Neural progenitor cell (in vitro differentiated cells): ENCODE measurements around the gene ADK. TPM values are rescaled to one million over a fixed set of nuclear protein-coding genes. Genes with fewer than 3 reads are reported as not detected.

Experiments
- DNase-seq: peaks from one replicate; pipeline ENCODE4 v3.0.0-alpha.2; 2016; ENCODE audit warnings: low spot score
- H2AFZ ChIP-seq: fragments of 200-600 bp; sonication (generic); replicated peaks from 2 replicates; pipeline ENCODE4 v1.6.1; 2016; ENCODE audit warnings: antibody characterized with exemption
- H3F3A ChIP-seq: fragments of 200-600 bp; sonication (generic); 2 replicates; pipeline ENCODE4 v1.6.1; 2016; ENCODE audit warnings: antibody characterized with exemption, low read depth
- H3K27ac ChIP-seq: fragments of 200-600 bp; sonication (generic); 2 replicates; pipeline ENCODE4 v1.5.1; 2016; ENCODE audit warnings: mild to moderate bottlenecking
- H3K27me3 ChIP-seq: fragments of 200-600 bp; sonication (generic); 2 replicates; pipeline ENCODE4 v1.6.1; 2016; ENCODE audit warnings: mild to moderate bottlenecking, moderate library complexity
- H3K36me3 ChIP-seq: fragments of 200-600 bp; sonication (generic); 2 replicates; pipeline ENCODE4 v1.5.1; 2016
- H3K4me1 ChIP-seq: fragments of 200-600 bp; sonication (generic); 2 replicates; pipeline ENCODE4 v1.6.1; 2016; ENCODE audit warnings: mixed run types
- H3K4me2 ChIP-seq: fragments of 200-600 bp; sonication (generic); 2 replicates; pipeline ENCODE4 v1.6.1; 2016
- H3K4me3 ChIP-seq: fragments of 200-600 bp; sonication (generic); 2 replicates; pipeline ENCODE4 v1.5.1; 2016
- H3K79me2 ChIP-seq: fragments of 200-600 bp; sonication (generic); 2 replicates; pipeline ENCODE4 v1.6.1; 2016; ENCODE audit warnings: low read depth
- H3K9ac ChIP-seq: fragments of 200-600 bp; sonication (generic); 2 replicates; pipeline ENCODE4 v1.6.1; 2016
- H3K9me3 ChIP-seq: fragments of 200-600 bp; sonication (generic); 2 replicates; pipeline ENCODE4 v1.5.1; 2016; ENCODE audit warnings: low read depth
- H4K20me1 ChIP-seq: fragments of 200-600 bp; sonication (generic); 2 replicates; pipeline ENCODE4 v1.6.1; 2016; ENCODE audit warnings: low read depth
- H3K27ac Mint-ChIP-seq: 3 replicates; pipeline ENCODE4 v1.8.0; 2021; ENCODE audit warnings: mixed read lengths
- H3K27me3 Mint-ChIP-seq: 2 replicates; pipeline ENCODE4 v1.8.0; 2022; ENCODE audit warnings: low read depth, mild to moderate bottlenecking, inconsistent platforms, moderate library complexity, mixed read lengths; ENCODE audit not compliant: insufficient read depth
- H3K36me3 Mint-ChIP-seq: 3 replicates; pipeline ENCODE4 v1.8.0; 2021; ENCODE audit warnings: mixed read lengths
- H3K4me1 Mint-ChIP-seq: 3 replicates; pipeline ENCODE4 v1.8.0; 2021; ENCODE audit warnings: mixed read lengths
- H3K4me3 Mint-ChIP-seq: 3 replicates; pipeline ENCODE4 v1.8.0; 2021; ENCODE audit warnings: mild to moderate bottlenecking, moderate library complexity, mixed read lengths
- H3K9me3 Mint-ChIP-seq: 3 replicates; pipeline ENCODE4 v1.8.0; 2020; ENCODE audit warnings: mixed read lengths
- EZH2 ChIP-seq: fragments of 200-600 bp; sonication (generic); IDR thresholded peaks from 2 replicates; pipeline ENCODE4 v1.6.1; 2017; ENCODE audit warnings: antibody characterized with exemption, mild to moderate bottlenecking, moderate library complexity
- EZH2phosphoT487 ChIP-seq: fragments of 200-600 bp; sonication (generic); IDR thresholded peaks from 2 replicates; pipeline ENCODE4 v1.6.1; 2017; ENCODE audit warnings: antibody characterized with exemption
- total RNA-seq: library from RNA; depleted of rRNA; stranded (reverse); fragments of >200 nt; gene quantifications from 2 replicates; pipeline ENCODE4 v1.2.3, GENCODE V29; 2015; ENCODE audit warnings: low replicate concordance
- TF ChIP-seq, protein P1 (sequence below): fragments of 200-600 bp; sonication (generic); IDR thresholded peaks from 2 replicates; pipeline ENCODE4 v1.5.1; 2017; ENCODE audit warnings: antibody characterized with exemption, mild to moderate bottlenecking

Gene ADK
- total RNA-seq, 1 donor from 2014 or later = 50.9 TPM

DNA sequence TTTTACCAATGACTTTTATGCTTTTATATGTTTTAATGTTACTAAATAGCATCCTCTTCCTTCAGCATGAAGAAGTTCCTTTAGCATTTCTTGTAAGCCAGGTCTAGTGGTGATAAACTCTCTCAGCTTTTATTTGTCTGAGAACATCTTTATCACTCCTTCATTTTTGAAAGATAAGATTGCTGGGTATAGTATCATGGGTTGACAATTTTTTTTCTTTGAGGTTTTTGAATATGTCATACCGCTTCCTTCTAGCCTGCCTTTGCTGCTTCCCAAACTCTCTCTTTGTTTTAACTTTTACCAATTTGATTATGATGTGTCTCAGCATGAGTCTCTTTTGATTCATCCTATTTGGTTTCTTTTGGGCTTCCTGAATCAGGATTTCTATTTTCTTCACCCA, 567.2 kb downstream of the ADK start:
- no peak for TF ChIP-seq EZH2phosphoT487
- no peak for TF ChIP-seq EZH2
- TF ChIP-seq, protein P1, sequence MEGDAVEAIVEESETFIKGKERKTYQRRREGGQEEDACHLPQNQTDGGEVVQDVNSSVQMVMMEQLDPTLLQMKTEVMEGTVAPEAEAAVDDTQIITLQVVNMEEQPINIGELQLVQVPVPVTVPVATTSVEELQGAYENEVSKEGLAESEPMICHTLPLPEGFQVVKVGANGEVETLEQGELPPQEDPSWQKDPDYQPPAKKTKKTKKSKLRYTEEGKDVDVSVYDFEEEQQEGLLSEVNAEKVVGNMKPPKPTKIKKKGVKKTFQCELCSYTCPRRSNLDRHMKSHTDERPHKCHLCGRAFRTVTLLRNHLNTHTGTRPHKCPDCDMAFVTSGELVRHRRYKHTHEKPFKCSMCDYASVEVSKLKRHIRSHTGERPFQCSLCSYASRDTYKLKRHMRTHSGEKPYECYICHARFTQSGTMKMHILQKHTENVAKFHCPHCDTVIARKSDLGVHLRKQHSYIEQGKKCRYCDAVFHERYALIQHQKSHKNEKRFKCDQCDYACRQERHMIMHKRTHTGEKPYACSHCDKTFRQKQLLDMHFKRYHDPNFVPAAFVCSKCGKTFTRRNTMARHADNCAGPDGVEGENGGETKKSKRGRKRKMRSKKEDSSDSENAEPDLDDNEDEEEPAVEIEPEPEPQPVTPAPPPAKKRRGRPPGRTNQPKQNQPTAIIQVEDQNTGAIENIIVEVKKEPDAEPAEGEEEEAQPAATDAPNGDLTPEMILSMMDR = no peak
- H3K9ac ChIP-seq = no peak overlapping the region
- no peaks in the 10 kb centered on the region for H3K79me2 ChIP-seq
- H3K4me3 Mint-ChIP-seq = no peak overlapping the region
- H3F3A ChIP-seq = no peaks in the 10 kb centered on the region
- H3K4me1 ChIP-seq = no peaks in the 10 kb centered on the region
- no peak overlapping the region for H3K27ac ChIP-seq
- H2AFZ ChIP-seq = no peak overlapping the region
- H3K9me3 Mint-ChIP-seq = peaks cover 28% of the 10 kb centered on the region
- no peaks in the 10 kb centered on the region for H3K27me3 Mint-ChIP-seq
- no peak for DNase-seq
- H3K36me3 ChIP-seq = no peaks in the 10 kb centered on the region
- no peaks in the 10 kb centered on the region for H4K20me1 ChIP-seq
- H3K27me3 ChIP-seq = no peaks in the 10 kb centered on the region
- H3K4me1 Mint-ChIP-seq = no peaks in the 10 kb centered on the region
- H3K4me3 ChIP-seq = no peak overlapping the region
- no peak overlapping the region for H3K27ac Mint-ChIP-seq
- H3K9me3 ChIP-seq = peaks cover 12% of the 10 kb centered on the region
- no peak overlapping the region for H3K4me2 ChIP-seq
- H3K36me3 Mint-ChIP-seq = peaks cover 10% of the 10 kb centered on the region

DNA sequence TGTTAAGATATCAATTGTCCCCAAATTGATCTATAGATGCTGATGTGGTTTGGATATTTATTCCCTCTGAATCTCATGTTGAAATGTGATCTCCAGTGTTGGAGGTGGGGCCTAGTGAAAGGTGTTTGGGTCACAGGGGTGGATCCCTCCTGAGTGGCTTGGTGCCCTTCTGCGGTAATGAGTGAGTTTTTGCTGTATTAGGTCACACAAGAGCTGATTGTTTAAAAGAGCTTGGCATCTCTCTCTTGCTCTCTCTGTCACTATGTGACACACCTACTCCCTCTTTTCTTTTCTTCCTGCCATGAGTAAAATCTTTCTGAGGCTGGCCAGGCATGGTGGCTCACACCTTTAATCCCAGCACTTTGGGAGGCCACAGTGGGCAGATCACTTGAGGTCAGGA, 577.2 kb downstream of the ADK start:
- Mint-ChIP-seq H3K9me3 (peaks cover 10% of the 10 kb centered on the region), H3K27me3 (peaks cover 7% of the 10 kb centered on the region), H3K36me3 (no peaks in the 10 kb centered on the region), H3K4me3 (no peak overlapping the region), H3K4me1 (no peaks in the 10 kb centered on the region), H3K27ac (no peak overlapping the region)
- no peak overlapping the region for H3K4me3 ChIP-seq
- H3K4me1 ChIP-seq = no peaks in the 10 kb centered on the region
- H3K79me2 ChIP-seq = no peaks in the 10 kb centered on the region
- TF ChIP-seq EZH2 (no peak), EZH2phosphoT487 (no peak)
- TF ChIP-seq, protein P1 = no peak
- H3K9me3 ChIP-seq = no peaks in the 10 kb centered on the region
- H4K20me1 ChIP-seq = no peaks in the 10 kb centered on the region
- no peak overlapping the region for H3K27ac ChIP-seq
- no peak overlapping the region for H2AFZ ChIP-seq
- H3K36me3 ChIP-seq = no peaks in the 10 kb centered on the region
- no peak overlapping the region for H3K4me2 ChIP-seq
- DNase-seq = no peak
- no peaks in the 10 kb centered on the region for H3F3A ChIP-seq
- no peak overlapping the region for H3K9ac ChIP-seq
- no peaks in the 10 kb centered on the region for H3K27me3 ChIP-seq

DNA sequence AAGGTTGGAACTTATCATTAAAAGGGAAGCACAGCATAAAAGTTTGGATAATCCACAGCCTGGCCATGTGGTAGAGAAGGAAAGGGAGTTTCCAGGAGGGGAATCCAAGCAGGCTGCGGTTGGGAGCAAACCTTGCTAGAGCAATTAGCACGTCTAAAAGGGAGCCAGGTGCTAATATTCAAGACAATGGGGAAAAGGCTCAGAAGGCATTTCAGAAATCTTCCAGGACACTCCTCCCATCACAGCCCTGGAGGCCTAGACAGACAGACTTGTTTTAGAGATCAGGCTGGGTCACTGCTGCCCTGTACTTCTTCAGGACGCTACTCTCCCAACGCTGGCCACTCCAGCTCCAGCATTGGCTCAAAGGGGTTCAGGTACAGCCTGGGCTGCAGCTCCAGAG, 579.2 kb downstream of the ADK start:
- H3K36me3 Mint-ChIP-seq = no peaks in the 10 kb centered on the region
- Histone ChIP-seq H3K79me2 (no peaks in the 10 kb centered on the region), H3K36me3 (no peaks in the 10 kb centered on the region), H3K4me2 (no peak overlapping the region), H3K4me1 (no peaks in the 10 kb centered on the region), H3K27me3 (no peaks in the 10 kb centered on the region), H2AFZ (peak overlapping the region; percentile 32), H4K20me1 (no peaks in the 10 kb centered on the region), H3K4me3 (no peak overlapping the region), H3F3A (no peaks in the 10 kb centered on the region), H3K9me3 (no peaks in the 10 kb centered on the region), H3K27ac (no peak overlapping the region), H3K9ac (no peak overlapping the region)
- peaks cover 9% of the 10 kb centered on the region for H3K27me3 Mint-ChIP-seq
- TF ChIP-seq, protein P1 = no peak
- no peak for TF ChIP-seq EZH2phosphoT487
- TF ChIP-seq EZH2 = no peak
- no peak for DNase-seq
- H3K9me3 Mint-ChIP-seq = peaks cover 4% of the 10 kb centered on the region
- H3K27ac Mint-ChIP-seq = no peak overlapping the region
- no peaks in the 10 kb centered on the region for H3K4me1 Mint-ChIP-seq
- no peak overlapping the region for H3K4me3 Mint-ChIP-seq
